Measurements from ENCODE around the gene PCSK5. TPM values are rescaled to one million over a fixed set of nuclear protein-coding genes. Genes with fewer than 3 reads are reported as not detected.

Gene PCSK5
- total RNA-seq, 2 donors from 2014 or later: 56.5 to 79.8 TPM

DNA sequence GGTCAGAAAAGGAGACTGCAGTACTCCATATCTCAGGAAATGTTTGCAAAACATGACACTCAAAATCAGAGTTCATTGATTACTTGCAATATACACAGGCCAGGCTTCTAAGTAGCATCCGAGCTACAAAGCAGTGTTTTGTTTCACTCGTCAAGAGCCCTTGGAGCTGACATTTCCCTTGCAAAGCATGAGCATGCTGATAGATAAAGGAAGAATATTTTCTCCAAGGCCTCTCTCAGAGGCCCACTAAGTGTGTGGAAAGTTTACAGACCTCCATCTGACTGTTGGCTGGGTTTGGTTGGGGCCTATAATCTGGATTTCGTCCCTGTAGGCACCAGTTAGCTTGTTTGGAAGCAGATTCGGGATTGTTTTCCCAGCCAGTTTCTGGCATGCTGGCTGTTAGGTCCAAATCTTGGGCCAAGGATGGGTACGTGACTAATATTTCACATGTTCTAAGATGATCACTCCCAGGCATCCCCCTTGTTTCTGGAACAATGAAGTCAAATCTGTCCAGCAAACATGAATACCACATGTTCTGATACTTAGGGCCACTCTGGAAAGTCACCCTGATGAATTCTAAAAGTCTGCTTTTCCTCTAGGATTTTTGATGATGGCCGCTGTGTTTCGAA is 342.5 kb downstream of the PCSK5 start:
- intact Hi-C loops (cut with DNase I, micrococcal nuclease): no loop called here
- DNase-seq (no peak), ATAC-seq (no peak)

DNA sequence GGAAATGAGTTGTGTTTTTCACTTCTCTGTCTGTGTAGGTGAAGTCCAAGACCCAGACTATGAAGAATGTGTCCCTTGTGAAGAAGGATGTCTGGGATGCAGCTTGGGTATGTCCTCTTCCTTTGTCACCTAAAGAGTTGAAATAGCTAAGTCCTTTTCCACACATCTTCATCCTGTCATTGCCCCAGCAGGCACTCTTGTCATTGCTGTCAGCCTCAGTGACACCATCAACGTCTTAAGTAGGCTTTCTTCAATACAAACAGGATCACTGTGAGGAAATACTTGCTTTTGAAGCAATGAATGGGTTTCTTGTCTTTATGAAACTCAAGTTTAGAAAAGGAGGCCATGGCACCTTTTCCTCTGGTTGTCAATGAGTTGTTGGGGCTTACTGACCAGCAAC is 350.1 kb downstream of the PCSK5 start:
- intact Hi-C loops (cut with DNase I, micrococcal nuclease): no loop called here
- ATAC-seq: no peak
- DNase-seq: no peak

DNA sequence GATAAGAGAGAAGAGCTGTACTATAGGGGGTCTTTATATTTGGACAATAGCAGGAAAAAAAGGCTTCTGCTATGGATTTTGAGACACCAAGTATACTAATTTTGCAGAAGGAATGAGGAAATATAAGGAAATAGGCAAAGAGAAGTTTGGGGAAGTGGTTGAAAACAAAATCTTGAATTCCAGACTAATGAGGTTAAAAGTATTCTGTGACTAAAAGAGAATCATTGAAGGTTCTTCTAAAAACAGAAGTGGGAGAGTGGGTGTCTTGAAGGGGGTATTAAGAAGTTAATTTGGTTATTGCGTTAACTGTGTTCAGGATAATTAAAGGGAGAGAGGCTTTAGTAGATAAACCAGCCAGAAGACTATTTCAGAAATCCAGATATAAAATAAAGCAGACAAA is 355.0 kb downstream of the PCSK5 start:
- intact Hi-C loops (cut with DNase I, micrococcal nuclease): no loop called here
- DNase-seq: no peak
- no peak for ATAC-seq

- intact Hi-C loops (cut with DNase I, micrococcal nuclease): no loop called here
- ATAC-seq (no peak), DNase-seq (no peak)
Measured at GRCh38 chr9:76246680-76247079, 356.2 kb downstream of the PCSK5 start.

GRCh38 chr9:76247426-76247825 is 357.0 kb downstream of the PCSK5 start:
- no peak for ATAC-seq
- DNase-seq: no peak
- intact Hi-C loops (cut with DNase I, micrococcal nuclease): no loop called here

DNA sequence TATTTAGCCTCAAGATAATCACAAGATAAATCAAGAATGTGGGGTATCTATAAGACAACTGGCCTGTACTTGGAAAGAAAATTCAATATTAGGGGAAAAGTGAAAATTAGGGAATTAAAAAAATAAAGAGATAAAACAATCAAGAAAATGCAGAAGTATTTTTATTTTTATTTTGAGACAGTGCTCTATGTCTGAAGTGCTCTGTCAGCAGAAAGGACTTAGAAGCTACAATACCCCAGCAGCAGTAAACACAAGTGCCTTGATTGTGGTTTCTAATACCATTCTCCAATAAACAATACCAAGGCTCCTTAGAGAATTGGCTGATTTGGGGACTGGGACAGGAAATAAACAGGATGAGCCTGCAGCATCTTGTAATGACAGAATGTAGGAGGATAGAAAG is 358.8 kb downstream of the PCSK5 start:
- ATAC-seq (no peak), DNase-seq (no peak)
- intact Hi-C loops (cut with DNase I, micrococcal nuclease): no loop called here

DNA sequence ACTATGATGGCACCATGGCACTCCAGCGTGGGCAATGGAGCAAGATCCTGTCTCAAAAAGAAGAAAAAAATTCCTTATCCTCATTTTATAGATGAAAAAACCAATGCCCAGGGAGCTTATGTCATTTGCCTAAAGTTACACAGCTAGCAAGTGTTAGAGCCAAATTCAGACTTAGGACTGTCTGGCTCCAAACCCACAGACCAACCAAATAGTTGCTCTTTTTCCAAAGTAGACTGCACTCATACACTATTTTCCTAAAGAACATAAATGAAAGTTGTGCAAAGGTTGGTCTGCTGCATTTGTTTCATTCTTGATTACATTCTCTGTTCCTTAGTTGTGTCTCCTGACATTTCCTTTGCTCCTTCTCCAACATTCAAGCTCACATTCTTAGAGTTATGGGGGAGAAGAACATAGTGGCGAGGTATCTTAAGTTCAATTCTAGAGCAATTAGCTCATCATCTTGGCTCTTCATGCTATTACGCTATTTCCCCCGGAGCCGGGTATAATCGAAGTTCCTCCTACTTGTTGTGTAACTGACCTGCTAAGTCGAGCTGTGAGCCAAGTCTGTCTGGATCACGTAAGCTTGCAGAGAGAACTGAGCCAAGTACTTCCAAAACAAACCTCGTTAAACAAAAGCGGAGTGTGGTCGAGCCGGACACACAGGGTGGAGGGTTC is 365.4 kb downstream of the PCSK5 start:
- ATAC-seq (no peak), DNase-seq (peak; percentile 9 to 52)
- intact Hi-C loops (cut with DNase I, micrococcal nuclease): no loop called here

DNA sequence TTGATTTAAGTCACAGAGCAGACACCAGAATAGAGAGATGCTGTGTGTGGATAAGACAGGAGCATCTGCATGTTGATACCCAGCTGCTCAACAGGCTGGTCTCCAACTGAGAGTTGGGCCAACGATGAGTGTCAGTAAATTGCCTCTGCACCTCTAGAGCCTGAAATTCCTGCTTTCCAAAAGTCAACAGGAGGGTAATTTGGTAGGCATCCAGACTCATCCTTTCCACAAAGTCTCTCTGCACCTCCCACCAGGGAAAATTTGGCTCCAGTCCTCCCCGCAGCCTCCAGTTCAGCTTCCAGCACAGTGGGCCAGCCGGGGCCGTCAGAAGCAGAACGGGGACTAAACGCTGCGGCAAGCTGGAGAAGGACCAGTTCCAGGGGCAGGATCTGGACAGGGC is 366.8 kb downstream of the PCSK5 start:
- no peak for ATAC-seq
- intact Hi-C loops (cut with DNase I, micrococcal nuclease): no loop called here
- DNase-seq: no peak

DNA sequence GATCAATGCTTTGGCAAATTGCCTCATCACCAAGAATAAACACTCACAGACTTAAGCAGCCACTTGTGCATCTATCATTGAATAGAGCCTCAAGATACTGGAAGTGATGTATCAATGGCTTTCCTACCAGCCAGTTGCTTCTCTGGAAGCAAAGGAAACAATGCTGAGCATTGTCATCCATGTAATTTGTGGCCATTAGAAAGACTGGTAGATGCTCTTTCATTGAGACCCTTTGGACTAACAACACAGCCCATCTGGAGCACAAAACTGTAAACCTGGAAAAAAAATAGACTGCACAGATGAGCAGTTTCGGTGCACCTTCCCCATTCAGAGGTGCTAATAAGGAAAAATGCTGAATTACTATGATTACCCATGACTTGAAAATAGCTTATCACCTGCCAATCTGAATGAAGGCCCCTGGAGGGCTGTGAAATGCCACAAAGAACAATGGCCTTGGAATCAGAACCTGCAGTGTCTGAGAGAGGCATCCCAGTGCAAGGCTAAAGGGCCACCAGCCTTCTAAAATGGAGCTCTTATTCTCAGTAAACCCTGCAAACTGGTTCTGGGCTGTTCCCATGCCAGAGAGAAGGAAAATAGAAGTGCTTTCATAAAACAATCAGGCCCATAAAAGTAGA is 376.3 kb downstream of the PCSK5 start:
- peak in 1 of 2 donors; percentile 6 for DNase-seq
- intact Hi-C loops (cut with DNase I, micrococcal nuclease): no loop called here
- ATAC-seq: peak; percentile 94

- intact Hi-C loops (cut with DNase I, micrococcal nuclease): no loop called here
- DNase-seq: no peak
- ATAC-seq: no peak
Measured at GRCh38 chr9:76267284-76267652, 376.8 kb downstream of the PCSK5 start.

DNA sequence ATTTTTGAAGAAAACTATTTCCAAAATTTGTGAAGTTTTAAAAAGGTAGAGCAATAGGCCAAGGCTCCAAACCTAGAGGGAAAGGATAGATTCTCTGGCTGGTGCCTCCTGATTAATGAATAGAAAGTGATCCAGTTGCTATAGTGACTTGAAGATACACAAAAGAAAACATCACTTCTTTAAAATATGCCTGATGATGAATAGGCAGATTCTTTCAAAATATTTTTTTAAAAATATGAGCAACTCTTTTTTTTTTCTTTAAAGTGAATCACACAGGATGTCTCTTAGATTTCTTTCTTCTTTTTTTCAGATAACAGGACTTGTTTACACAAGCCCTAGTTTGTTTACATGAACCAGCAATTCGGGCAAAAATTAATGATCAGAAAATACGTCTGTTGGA is 379.3 kb downstream of the PCSK5 start:
- ATAC-seq (no peak), DNase-seq (no peak)
- intact Hi-C loops (cut with DNase I, micrococcal nuclease): no loop called here

DNA sequence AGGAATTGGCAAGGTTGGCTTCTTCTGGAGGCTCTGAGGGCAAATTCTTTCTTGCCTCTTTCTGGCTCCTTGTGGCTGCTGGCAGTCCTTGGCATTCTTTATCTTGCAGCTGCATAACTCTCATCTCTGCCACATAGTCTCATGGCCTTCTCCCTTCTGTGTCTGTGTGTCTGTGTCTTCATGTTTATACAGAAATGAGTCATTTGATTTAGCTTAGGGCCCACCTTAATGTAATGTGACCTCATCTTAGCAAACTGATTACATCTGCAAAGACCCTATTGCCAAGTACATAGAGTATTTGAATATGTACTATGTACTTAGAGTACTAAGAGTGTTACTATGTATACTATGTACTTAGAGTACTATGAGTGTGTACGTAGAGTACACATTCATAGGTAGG is 381.3 kb downstream of the PCSK5 start:
- DNase-seq: no peak
- no peak for ATAC-seq
- intact Hi-C loops (cut with DNase I, micrococcal nuclease): no loop called here

GRCh38 chr9:76289042-76289441 is 398.6 kb downstream of the PCSK5 start:
- no peak for ATAC-seq
- no peak for DNase-seq
- intact Hi-C loops (cut with DNase I, micrococcal nuclease): no loop called here

DNA sequence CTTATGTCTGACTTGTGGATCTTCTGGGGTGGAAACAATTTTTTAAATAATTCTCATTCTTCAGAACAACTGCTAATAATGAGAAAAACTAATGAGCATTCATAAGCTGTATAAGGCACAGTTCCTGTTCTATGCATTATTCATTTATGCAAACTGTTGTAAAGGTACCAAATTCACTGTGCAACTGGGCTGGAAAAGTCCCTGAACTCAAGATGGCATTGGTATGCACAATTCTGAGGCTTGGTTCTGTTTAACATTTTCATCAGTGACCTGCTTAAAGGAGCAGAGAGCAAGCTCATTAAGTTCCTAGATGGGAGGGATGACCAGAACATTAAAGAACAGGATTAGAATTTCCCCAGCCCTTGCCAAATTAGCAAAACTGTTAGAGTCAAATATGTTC is 399.2 kb downstream of the PCSK5 start:
- no peak for DNase-seq
- intact Hi-C loops (cut with DNase I, micrococcal nuclease): loop anchor here in 1 of 2 donors (10.0 kb wide), 1 partner anchor 425 kb away; no protein-coding TSS in a partner anchor
- no peak for ATAC-seq

DNA sequence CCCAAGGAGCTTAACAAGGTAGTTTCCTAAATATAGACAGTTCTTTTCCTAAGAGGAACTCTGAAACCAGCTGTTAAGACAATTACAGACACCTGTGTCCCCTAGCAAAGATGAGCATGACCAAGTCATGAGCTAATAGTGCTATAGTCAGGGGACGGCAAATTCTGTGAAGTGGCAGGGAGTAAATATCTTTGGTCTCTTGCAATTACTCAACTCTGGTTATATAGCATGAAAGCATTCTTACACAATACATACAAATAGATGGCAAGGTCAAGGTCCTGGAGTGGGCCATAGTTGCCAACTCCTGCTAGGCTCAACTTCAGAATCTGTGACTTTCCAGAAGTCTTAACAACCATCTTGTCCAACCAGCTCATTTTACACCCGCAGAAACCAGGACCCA is 400.1 kb downstream of the PCSK5 start:
- ATAC-seq (no peak), DNase-seq (no peak)
- intact Hi-C loops (cut with DNase I, micrococcal nuclease): loop anchor here in 1 of 2 donors (10.0 kb wide), 1 partner anchor 426 kb away; no protein-coding TSS in a partner anchor

DNA sequence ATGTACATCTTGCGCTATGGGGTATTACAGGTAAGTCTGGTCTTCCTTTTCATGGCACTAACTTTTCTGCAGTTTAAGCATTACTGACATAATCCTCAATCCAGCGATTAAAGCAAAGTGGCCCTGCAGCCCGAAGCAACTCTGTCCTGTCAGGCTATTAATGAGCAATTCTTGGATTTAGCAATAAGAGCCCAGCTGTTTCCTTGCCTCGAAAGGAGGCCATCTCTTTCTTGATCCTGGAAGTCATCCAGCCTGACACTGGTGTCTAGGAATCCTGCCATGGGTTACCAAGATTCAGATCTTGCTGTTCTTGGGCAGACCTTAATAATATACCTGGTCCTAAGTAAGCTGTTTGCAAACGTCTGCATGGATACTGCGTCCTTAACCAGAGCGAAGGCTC is 401.8 kb downstream of the PCSK5 start:
- no peak for DNase-seq
- ATAC-seq: no peak
- intact Hi-C loops (cut with DNase I, micrococcal nuclease): loop anchor here in 1 of 2 donors (10.0 kb wide), 1 partner anchor 427 kb away; no protein-coding TSS in a partner anchor

DNA sequence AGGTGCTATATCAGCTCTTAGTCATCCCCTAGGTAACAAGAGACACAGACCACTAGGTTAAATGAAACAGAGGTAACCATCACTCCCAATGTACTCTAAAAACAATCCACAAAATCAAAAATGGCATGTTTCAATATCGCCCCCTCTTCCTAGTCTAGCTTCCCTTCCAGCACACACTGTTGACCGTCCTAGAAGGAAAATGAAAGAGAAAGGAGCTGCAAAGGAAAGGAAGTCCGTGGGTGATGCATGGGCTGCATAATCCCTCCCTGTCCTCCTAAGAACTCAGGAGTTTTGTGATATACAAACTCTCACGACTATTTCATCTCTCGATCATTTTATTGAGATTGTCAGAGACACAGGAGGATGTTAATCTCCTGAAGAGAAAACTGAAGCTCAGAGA is 402.2 kb downstream of the PCSK5 start:
- no peak for ATAC-seq
- intact Hi-C loops (cut with DNase I, micrococcal nuclease): loop anchor here in 1 of 2 donors (10.0 kb wide), 1 partner anchor 428 kb away; no protein-coding TSS in a partner anchor
- no peak for DNase-seq

DNA sequence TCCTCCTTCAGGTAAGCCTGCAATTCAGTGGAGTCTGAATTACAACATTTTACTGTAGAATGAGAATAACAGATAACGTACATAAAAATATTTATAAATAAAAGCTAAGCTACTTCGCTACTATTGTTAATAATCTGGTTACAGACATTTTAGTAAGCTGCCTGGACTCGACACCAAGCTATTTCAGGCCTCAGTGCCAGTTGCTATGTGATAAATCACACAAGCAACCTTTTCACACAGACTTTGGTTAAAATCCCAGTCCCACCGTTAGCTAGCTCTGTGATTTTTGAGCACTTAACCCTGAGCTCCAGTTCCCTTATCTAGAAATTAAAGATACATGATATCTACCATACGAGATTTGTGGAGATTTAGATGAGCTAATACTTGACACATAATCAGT is 403.8 kb downstream of the PCSK5 start:
- DNase-seq (no peak), ATAC-seq (no peak)
- intact Hi-C loops (cut with DNase I, micrococcal nuclease): loop anchor here in 1 of 2 donors (10.0 kb wide), 1 partner anchor 430 kb away; no protein-coding TSS in a partner anchor

DNA sequence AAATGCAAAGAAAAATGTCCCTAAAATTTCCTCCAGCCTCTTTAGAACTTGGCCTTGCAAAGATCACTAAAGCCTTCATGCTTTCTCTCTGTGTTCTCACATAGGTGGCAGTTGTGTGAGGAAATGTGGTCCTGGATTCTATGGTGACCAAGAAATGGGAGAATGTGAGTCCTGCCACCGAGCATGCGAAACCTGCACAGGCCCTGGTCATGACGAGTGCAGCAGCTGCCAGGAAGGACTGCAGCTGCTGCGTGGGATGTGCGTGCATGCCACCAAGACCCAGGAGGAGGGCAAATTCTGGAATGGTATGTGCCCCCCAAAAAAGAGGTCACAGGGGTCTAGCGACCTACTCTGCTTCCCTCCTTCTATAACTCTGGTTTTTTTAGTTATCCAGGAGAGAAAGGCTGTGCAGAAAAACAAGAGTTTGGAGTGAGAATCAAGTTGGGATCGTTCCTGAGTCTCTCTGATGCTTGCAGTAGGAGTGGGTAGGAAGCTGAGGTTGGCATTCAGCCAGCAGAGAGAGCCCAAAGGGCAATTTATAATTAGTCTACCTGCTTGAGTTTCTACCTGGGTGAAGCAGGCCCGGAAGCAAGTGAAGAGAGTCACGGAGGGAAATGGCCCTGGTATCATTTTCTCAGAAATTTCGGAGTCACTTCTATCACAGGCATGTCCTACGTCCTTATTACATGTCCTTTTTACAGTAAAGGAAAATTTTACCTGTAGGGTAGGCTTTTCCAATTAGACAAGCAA is 406.3 kb downstream of the PCSK5 start:
- intact Hi-C loops (cut with DNase I, micrococcal nuclease): loop anchor here in 1 of 2 donors (10.0 kb wide), 1 partner anchor 432 kb away; no protein-coding TSS in a partner anchor
- no peak for DNase-seq
- no peak for ATAC-seq

All from left colon (tissue), 2 donors.